Cardiac muscle cell (in vitro differentiated cells and primary cell): ENCODE results near the gene NEU3. TPM values are rescaled to one million over a fixed set of nuclear protein-coding genes. Genes with fewer than 3 reads are reported as not detected.

Experiments
- DNase-seq, 2 donors: peaks; one replicate each; pipeline versions ENCODE4 v3.0.0 to v3.0.0-alpha.2; 2010 to 2017; ENCODE audit warnings: low read depth in 1 of 2, low spot score in 1 of 2
- H3K27ac ChIP-seq: fragments of 200-600 bp; sonication (generic); 2 replicates; pipeline ENCODE4 v1.5.1; 2016
- H3K27me3 ChIP-seq: fragments of 200-600 bp; sonication (generic); 2 replicates; pipeline ENCODE4 v1.6.0; 2016; ENCODE audit warnings: control low read depth
- H3K36me3 ChIP-seq: fragments of 200-600 bp; sonication (generic); 2 replicates; pipeline ENCODE4 v1.5.1; 2016; ENCODE audit warnings: control low read depth
- H3K4me1 ChIP-seq: fragments of 200-600 bp; sonication (generic); 2 replicates; pipeline ENCODE4 v1.8.1; 2017; ENCODE audit warnings: low read depth, mild to moderate bottlenecking, mixed run types
- H3K4me3 ChIP-seq: fragments of 200-600 bp; sonication (generic); 2 replicates; pipeline ENCODE4 v1.5.1; 2016; ENCODE audit warnings: mild to moderate bottlenecking
- H3K9me3 ChIP-seq: fragments of 200-600 bp; sonication (generic); 2 replicates; pipeline ENCODE4 v1.5.1; 2017; ENCODE audit warnings: low read depth, mild to moderate bottlenecking, control low read depth
- polyA plus RNA-seq: library from polyadenylated mRNA; unstranded; fragments of >200 nt; fragmentation: Nextera tagmentation; extraction: Ambion mirVana; gene quantifications from 2 replicates; pipeline ENCODE4 v1.2.1, GENCODE V29; 2016
- total RNA-seq: library from RNA; depleted of rRNA; stranded (reverse); fragments of >200 nt; gene quantifications from 2 replicates; pipeline ENCODE4 v1.2.3, GENCODE V29; 2016
- TF ChIP-seq, protein P1 (sequence below): IDR thresholded peaks from 2 replicates; pipeline ENCODE4 v1.5.1; 2012; ENCODE audit warnings: low read depth, mild to moderate bottlenecking, low read length

Gene NEU3
- total and polyA plus RNA-seq, 2 experiments from 2014 or later, result 4.4 to 14.3 TPM

DNA sequence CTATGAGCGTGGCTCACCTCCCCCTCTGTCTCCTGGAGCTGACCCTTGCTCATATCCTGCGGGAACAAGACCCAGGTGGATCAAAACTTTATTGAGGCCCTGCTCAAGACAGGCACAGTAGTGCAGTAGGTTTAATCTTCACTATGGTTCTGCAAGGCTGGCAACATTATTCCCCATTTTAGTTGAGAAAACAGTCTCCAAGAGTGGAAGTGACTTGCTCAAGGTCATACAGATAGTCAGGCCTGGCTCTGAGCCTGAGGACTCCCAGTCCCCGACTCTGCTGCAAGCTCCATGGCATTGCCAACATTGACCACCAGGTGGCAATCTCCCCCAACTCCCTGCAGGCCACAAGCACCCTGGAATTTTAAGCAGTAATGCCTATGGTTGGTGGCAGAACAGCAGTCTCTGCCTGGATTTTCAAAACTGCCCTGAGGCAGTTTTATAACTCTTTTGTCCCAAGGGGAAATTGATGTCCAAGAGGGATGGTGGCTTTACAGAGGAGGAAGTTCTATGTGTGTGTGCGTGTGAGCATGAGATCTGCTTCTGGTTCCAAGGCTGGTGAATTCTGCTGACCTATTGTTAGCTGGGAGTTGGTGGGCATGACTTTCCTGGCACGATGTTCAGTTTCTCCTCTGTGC, 34.1 kb downstream of the NEU3 start:
- no peak overlapping the region for H3K4me3 ChIP-seq
- H3K9me3 ChIP-seq, result no peaks in the 10 kb centered on the region
- TF ChIP-seq, protein P1, sequence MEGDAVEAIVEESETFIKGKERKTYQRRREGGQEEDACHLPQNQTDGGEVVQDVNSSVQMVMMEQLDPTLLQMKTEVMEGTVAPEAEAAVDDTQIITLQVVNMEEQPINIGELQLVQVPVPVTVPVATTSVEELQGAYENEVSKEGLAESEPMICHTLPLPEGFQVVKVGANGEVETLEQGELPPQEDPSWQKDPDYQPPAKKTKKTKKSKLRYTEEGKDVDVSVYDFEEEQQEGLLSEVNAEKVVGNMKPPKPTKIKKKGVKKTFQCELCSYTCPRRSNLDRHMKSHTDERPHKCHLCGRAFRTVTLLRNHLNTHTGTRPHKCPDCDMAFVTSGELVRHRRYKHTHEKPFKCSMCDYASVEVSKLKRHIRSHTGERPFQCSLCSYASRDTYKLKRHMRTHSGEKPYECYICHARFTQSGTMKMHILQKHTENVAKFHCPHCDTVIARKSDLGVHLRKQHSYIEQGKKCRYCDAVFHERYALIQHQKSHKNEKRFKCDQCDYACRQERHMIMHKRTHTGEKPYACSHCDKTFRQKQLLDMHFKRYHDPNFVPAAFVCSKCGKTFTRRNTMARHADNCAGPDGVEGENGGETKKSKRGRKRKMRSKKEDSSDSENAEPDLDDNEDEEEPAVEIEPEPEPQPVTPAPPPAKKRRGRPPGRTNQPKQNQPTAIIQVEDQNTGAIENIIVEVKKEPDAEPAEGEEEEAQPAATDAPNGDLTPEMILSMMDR, result peak; percentile 98
- H3K27ac ChIP-seq, result no peak overlapping the region
- H3K36me3 ChIP-seq, result no peaks in the 10 kb centered on the region
- peak; percentile 78 to 91 for DNase-seq
- no peaks in the 10 kb centered on the region for H3K4me1 ChIP-seq
- H3K27me3 ChIP-seq, result no peaks in the 10 kb centered on the region

DNA sequence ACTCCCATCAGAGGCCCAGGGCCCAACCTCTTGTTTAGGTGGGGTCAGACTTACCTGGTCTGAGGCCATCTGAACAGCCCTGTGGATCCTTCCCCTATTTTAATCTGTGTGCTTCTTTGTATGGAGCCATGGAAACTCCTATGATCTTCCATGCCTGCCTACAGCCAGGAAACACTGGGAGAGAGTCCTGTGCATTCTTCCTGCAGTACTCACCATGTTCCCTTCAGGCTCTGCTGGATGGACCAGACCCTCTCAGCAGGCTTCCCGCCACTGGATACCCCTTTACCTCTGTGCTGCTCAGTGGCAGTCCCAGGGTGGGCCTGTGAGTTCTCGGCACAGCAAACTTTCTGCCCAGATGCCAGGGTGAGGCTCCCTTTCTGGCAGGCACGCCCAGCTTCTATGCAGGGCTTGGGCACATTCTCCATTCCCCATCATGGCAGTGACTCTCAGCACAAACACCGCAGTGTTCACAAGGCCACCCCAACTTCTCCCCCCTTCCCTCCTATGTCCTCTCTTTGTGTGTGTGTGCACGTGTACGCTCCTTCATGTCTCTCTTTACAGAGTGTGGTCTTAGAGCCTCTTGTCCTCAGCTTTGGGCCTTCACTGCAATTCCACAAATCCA, 34.8 kb downstream of the NEU3 start:
- DNase-seq, result no peak
- TF ChIP-seq, protein P1, result no peak
- no peaks in the 10 kb centered on the region for H3K4me1 ChIP-seq
- no peaks in the 10 kb centered on the region for H3K9me3 ChIP-seq
- no peaks in the 10 kb centered on the region for H3K27me3 ChIP-seq
- no peak overlapping the region for H3K27ac ChIP-seq
- H3K4me3 ChIP-seq, result no peak overlapping the region
- no peaks in the 10 kb centered on the region for H3K36me3 ChIP-seq

DNA sequence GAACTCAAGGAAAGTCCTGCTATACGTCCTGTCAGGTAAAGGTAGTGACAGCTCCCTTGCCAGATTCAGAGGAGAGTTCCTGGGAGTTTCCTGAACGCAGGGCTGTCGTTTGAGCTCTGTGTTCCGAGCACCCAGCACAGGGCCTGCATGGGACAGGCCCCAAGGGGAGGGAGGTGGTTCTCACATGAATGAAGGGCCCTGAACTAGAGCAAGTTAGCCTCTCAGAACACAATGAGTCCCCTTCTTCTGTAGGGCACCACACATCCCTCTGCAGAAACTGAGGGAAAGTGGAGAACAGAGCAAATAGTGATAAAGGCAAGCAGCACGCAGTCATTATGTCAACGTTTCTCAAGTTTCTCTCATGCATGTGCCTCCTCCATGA, 35.3 kb downstream of the NEU3 start:
- Histone ChIP-seq H3K27me3 (no peaks in the 10 kb centered on the region), H3K36me3 (no peaks in the 10 kb centered on the region), H3K4me3 (no peak overlapping the region), H3K9me3 (no peaks in the 10 kb centered on the region), H3K4me1 (no peaks in the 10 kb centered on the region), H3K27ac (no peak overlapping the region)
- no peak for DNase-seq
- TF ChIP-seq, protein P1, result no peak

DNA sequence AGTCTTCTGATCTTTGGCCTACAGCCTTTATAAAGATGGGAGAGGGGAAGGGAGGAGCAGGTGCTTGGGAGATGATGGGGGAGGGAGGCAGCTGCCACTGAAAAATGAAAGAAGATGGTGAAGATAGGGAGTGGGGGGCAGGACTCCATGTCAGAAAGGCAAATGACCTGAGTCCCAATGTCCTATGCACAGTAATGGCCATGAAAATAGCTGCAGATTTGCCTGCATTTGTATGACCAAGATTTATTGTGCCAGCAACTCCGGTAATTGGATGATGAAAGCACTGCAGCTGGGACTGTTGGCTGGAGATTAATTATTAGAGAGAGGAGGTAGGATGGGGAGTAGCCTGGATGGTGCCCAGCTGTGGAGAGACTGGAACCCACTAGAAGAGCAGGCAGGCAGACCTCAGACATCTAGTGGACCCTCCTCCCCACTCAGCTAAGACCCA, 36.1 kb downstream of the NEU3 start:
- Histone ChIP-seq H3K27ac (no peak overlapping the region), H3K36me3 (no peaks in the 10 kb centered on the region), H3K27me3 (no peaks in the 10 kb centered on the region), H3K4me3 (no peak overlapping the region), H3K4me1 (no peaks in the 10 kb centered on the region), H3K9me3 (no peaks in the 10 kb centered on the region)
- TF ChIP-seq, protein P1, result no peak
- DNase-seq, result no peak

DNA sequence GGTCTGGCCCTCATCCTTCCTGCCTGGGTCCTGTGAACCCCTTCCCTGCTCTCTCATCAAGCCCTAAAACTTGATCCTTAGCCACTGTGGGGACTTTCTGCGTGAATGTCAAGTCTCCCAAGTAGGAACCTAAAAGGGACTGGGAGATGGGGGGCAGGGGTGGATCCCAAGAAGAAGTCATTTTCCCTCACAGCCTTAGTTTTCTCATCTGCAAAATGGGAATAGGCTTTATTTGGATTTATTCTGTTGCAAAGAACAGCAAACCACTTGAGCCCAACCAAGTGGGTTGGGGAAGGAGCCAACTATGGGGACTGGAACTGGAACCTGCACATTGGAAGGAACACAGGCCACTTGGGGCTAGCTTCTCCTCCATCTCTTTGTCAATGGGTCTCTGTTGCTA, 36.8 kb downstream of the NEU3 start:
- H3K9me3 ChIP-seq, result no peaks in the 10 kb centered on the region
- no peaks in the 10 kb centered on the region for H3K4me1 ChIP-seq
- H3K36me3 ChIP-seq, result no peaks in the 10 kb centered on the region
- H3K4me3 ChIP-seq, result no peak overlapping the region
- H3K27ac ChIP-seq, result no peak overlapping the region
- TF ChIP-seq, protein P1, result no peak
- H3K27me3 ChIP-seq, result no peaks in the 10 kb centered on the region
- DNase-seq, result no peak
